GM23248 (cell line): ENCODE data around the gene HOOK1. TPM values are rescaled to one million over a fixed set of nuclear protein-coding genes. Genes with fewer than 3 reads are reported as not detected.

Experiments used
- DNase-seq: peaks from one replicate; pipeline ENCODE4 v3.0.0-alpha.2; 2015
- H2AFZ ChIP-seq: fragments of 200-600 bp; sonication (generic); 2 replicates; pipeline ENCODE4 v1.6.1; 2016; ENCODE audit warnings: antibody characterized with exemption
- H3F3A ChIP-seq: fragments of 200-600 bp; sonication (generic); 2 replicates; pipeline ENCODE4 v1.6.1; 2016; ENCODE audit warnings: mild to moderate bottlenecking, antibody characterized with exemption, mixed run types; ENCODE audit not compliant: insufficient read depth
- H3K27ac ChIP-seq: fragments of 200-600 bp; sonication (generic); 2 replicates; pipeline ENCODE4 v1.5.1; 2016; ENCODE audit warnings: mild to moderate bottlenecking
- H3K27me3 ChIP-seq: fragments of 200-600 bp; sonication (generic); replicated peaks from 2 replicates; pipeline ENCODE4 v1.6.1; 2016; ENCODE audit warnings: mild to moderate bottlenecking; ENCODE audit not compliant: insufficient read depth
- H3K36me3 ChIP-seq: fragments of 200-600 bp; sonication (generic); 2 replicates; pipeline ENCODE4 v1.6.1; 2016; ENCODE audit warnings: low read depth, mild to moderate bottlenecking
- H3K4me1 ChIP-seq: fragments of 200-600 bp; sonication (generic); 2 replicates; pipeline ENCODE4 v1.6.1; 2016; ENCODE audit warnings: mild to moderate bottlenecking; ENCODE audit not compliant: insufficient read depth
- H3K4me2 ChIP-seq: fragments of 200-600 bp; sonication (generic); one replicate; pipeline ENCODE4 v1.6.1; 2016; ENCODE audit warnings: mild to moderate bottlenecking; ENCODE audit not compliant: unreplicated experiment
- H3K4me3 ChIP-seq: fragments of 200-600 bp; sonication (generic); 2 replicates; pipeline ENCODE4 v1.5.1; 2016; ENCODE audit warnings: mild to moderate bottlenecking
- H3K79me2 ChIP-seq: fragments of 200-600 bp; sonication (generic); 2 replicates; pipeline ENCODE4 v1.6.1; 2016; ENCODE audit warnings: mild to moderate bottlenecking; ENCODE audit not compliant: insufficient read depth
- H3K9ac ChIP-seq: fragments of 200-600 bp; sonication (generic); 2 replicates; pipeline ENCODE4 v1.6.1; 2016; ENCODE audit warnings: mild to moderate bottlenecking
- H3K9me2 ChIP-seq: fragments of 200-600 bp; sonication (generic); 2 replicates; pipeline ENCODE4 v1.6.1; 2016; ENCODE audit warnings: mixed run types, mild to moderate bottlenecking, moderate library complexity; ENCODE audit not compliant: insufficient read depth
- H3K9me3 ChIP-seq: fragments of 200-600 bp; sonication (generic); one replicate; pipeline ENCODE4 v1.6.1; 2017; ENCODE audit warnings: low read depth
- H4K20me1 ChIP-seq: fragments of 200-600 bp; sonication (generic); 2 replicates; pipeline ENCODE4 v1.6.0; 2016; ENCODE audit not compliant: insufficient read depth
- EZH2 ChIP-seq: fragments of 200-600 bp; sonication (generic); IDR thresholded peaks from 2 replicates; pipeline ENCODE4 v1.6.1; 2018; ENCODE audit warnings: antibody characterized with exemption, mild to moderate bottlenecking; ENCODE audit not compliant: insufficient read depth, poor library complexity, severe bottlenecking
- EZH2phosphoT487 ChIP-seq: fragments of 200-600 bp; sonication (generic); IDR thresholded peaks from 2 replicates; pipeline ENCODE4 v1.6.1; 2018; ENCODE audit warnings: antibody characterized with exemption, moderate library complexity, mild to moderate bottlenecking, low read depth; ENCODE audit not compliant: insufficient read depth
- WGBS, 2 experiments: methylation state at CpG; one replicate each; pipeline ENCODE4 v1.1.6; 2015 to 2017; ENCODE audit warnings: low lambda C conversion rate in 2 of 2, low coverage in 1 of 2; ENCODE audit errors: missing lambda C conversion rate in 2 of 2; 5-methylcytosine and 5-hydroxymethylcytosine counted together
- in situ Hi-C: fragments of 300-500 bp; cut with MboI; formaldehyde crosslinking; loops from 2 replicates; pipeline ENCODE4 v1.15.0; 2020
- polyA plus RNA-seq: library from polyadenylated mRNA; unstranded; fragments of >200 nt; fragmentation: Nextera tagmentation; extraction: Ambion mirVana; gene quantifications from 2 replicates; pipeline ENCODE4 v1.2.1, GENCODE V29; 2016
- total RNA-seq: library from RNA; depleted of rRNA; stranded (reverse); fragments of >200 nt; shearing (Covaris generic); gene quantifications from 2 replicates; pipeline ENCODE4 v1.2.3, GENCODE V29; 2014

HOOK1 gene
- total and polyA plus RNA-seq, 2 experiments from 2014 or later = not detected

- Histone ChIP-seq H3K36me3 (no peaks in the 10 kb centered on the region), H3K9me3 (no peaks in the 10 kb centered on the region), H3K27me3 (peaks cover 62% of the 10 kb centered on the region), H3K4me3 (no peak overlapping the region), H3K9ac (no peak overlapping the region), H3K27ac (no peak overlapping the region), H3K4me2 (no peak overlapping the region), H3K79me2 (no peaks in the 10 kb centered on the region), H3K4me1 (no peaks in the 10 kb centered on the region), H2AFZ (no peak overlapping the region), H3K9me2 (no peaks in the 10 kb centered on the region), H4K20me1 (no peaks in the 10 kb centered on the region), H3F3A (no peaks in the 10 kb centered on the region)
- no peak for DNase-seq
- WGBS, 2 experiments = 76 to 79% methylated on average over 3 of the region's 3 CpGs
- TF ChIP-seq EZH2 = no peak
- no peak for TF ChIP-seq EZH2phosphoT487
- in situ Hi-C loops = no loop called here
These were observed 1.1 kb downstream of the HOOK1 start for GRCh38 chr1:59815892-59816291.

DNA sequence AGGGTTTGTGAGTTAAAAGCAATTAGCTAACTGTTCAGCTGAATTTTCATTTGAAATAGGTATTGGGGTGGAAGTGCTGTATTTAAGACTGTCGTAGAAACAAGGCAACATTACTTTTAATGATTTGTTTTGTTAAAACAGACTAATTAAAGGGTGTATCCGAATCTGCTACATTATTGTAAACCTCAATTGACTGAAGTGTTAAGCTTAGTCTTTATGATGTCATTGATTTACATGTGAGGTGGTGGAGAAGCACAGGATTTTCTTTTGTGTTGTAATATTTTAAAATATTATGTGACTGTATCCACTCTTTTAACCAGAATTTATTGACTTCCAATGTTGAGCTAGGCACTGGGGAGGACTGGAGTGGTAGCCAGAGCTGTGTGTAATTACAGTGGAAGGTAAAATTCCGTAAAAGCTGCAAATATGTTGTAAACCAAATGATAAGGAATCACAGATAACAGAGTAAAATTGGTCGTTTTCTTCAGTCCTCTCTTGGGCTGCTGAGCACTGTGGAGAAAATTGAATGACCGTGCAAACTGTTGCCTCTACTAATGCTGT is 1.6 kb downstream of the HOOK1 start:
- no peak for DNase-seq
- Histone ChIP-seq H3K4me1 (no peaks in the 10 kb centered on the region), H3K4me2 (no peak overlapping the region), H3F3A (no peaks in the 10 kb centered on the region), H3K27me3 (peaks cover 62% of the 10 kb centered on the region), H3K79me2 (no peaks in the 10 kb centered on the region), H3K27ac (no peak overlapping the region), H2AFZ (no peak overlapping the region), H3K9me3 (no peaks in the 10 kb centered on the region), H3K9me2 (no peaks in the 10 kb centered on the region), H3K9ac (no peak overlapping the region), H3K4me3 (no peak overlapping the region), H3K36me3 (no peaks in the 10 kb centered on the region), H4K20me1 (no peaks in the 10 kb centered on the region)
- in situ Hi-C loops = no loop called here
- 59 to 75% methylated on average over 5 of the region's 5 CpGs for WGBS, 2 experiments
- no peak for TF ChIP-seq EZH2
- TF ChIP-seq EZH2phosphoT487 = no peak

DNA sequence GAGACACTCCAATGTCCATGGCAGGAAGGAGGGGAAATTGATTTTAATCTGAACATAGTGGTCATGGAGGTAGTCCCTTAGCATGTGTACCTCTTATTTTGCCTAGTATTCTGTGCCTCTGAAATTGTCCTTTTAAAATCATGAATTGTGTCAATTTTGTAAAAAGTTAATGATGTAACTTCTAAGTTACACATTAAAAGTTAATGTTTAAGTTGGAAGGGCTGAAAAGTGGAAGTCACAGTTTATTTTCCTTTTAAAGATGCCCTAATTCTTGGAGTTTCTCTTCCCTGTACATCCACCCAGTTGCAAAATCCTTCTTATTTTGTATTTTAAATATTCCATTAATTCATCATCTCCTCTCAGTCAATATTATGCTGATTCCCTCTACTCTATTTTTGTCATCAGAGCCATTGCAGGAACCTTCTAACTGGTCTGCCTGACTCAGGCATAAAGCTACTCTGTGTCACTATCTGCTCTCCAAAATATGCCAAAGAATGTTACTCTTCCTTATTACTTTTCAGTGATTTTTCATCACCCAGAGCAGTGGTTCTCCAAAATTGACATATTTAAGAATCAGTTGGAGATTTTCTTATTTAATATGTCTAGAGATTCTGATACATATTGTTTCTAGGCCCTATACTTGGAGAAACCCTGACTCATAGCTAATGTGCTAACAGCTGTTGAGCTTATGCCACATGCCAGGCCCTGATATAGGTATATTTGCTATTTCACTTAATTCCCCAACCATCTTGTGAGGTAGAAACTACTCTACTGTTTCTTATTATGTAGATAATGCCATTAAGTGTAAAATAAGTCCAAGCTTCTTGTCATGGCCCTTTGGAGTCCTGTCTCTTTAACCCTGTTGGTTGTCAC is 5.1 kb downstream of the HOOK1 start:
- TF ChIP-seq EZH2phosphoT487 (no peak), EZH2 (no peak)
- Histone ChIP-seq H3K27me3 (peaks cover 37% of the 10 kb centered on the region), H2AFZ (no peak overlapping the region), H3K9me3 (no peaks in the 10 kb centered on the region), H3K79me2 (no peaks in the 10 kb centered on the region), H3K9ac (no peak overlapping the region), H3K4me1 (no peaks in the 10 kb centered on the region), H3K36me3 (no peaks in the 10 kb centered on the region), H4K20me1 (no peaks in the 10 kb centered on the region), H3K27ac (no peak overlapping the region), H3K9me2 (no peaks in the 10 kb centered on the region), H3F3A (no peaks in the 10 kb centered on the region), H3K4me2 (no peak overlapping the region), H3K4me3 (no peak overlapping the region)
- in situ Hi-C loops = no loop called here
- DNase-seq = no peak

DNA sequence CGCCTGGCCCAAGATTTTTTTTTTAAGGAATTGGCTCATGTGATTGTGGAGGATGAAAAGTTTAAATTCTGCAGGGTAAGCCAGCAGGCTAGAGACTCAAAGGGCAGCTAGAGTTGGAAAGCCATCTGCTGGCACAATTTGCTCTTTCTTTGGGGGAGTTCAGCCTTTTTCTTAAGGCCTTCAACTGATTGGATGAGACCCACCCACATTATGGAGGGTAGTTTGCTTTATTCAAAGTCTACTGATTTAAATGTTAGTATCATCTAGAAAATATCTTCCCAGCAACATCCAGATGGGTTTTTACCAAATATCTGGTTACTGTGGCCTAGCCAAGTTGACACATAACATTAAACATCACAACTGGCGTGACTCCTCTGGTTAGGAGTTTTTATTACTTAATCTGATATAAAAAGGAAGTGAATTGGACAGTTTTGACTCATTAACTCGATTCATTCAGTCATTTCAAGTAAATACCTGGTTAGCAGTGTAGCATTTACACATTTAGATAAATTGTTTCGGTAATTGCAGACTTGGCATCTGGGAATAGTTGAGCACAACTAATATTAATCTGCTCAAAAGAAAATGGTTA is 12.4 kb downstream of the HOOK1 start:
- H4K20me1 ChIP-seq = no peaks in the 10 kb centered on the region
- H3K4me1 ChIP-seq = no peaks in the 10 kb centered on the region
- H3K27ac ChIP-seq = no peak overlapping the region
- no peak overlapping the region for H3K4me3 ChIP-seq
- H3K4me2 ChIP-seq = no peak overlapping the region
- TF ChIP-seq EZH2phosphoT487 (no peak), EZH2 (no peak)
- H3F3A ChIP-seq = no peaks in the 10 kb centered on the region
- DNase-seq = no peak
- no peak overlapping the region for H3K9ac ChIP-seq
- H3K9me2 ChIP-seq = no peaks in the 10 kb centered on the region
- H3K79me2 ChIP-seq = no peaks in the 10 kb centered on the region
- H3K36me3 ChIP-seq = no peaks in the 10 kb centered on the region
- no peaks in the 10 kb centered on the region for H3K27me3 ChIP-seq
- H2AFZ ChIP-seq = no peak overlapping the region
- in situ Hi-C loops = no loop called here
- no peaks in the 10 kb centered on the region for H3K9me3 ChIP-seq
- WGBS, 2 experiments = 63 to 68% methylated on average over 4 of the region's 4 CpGs
